ENCODE data around the gene CPSF2.

CPSF2 gene

DNA sequence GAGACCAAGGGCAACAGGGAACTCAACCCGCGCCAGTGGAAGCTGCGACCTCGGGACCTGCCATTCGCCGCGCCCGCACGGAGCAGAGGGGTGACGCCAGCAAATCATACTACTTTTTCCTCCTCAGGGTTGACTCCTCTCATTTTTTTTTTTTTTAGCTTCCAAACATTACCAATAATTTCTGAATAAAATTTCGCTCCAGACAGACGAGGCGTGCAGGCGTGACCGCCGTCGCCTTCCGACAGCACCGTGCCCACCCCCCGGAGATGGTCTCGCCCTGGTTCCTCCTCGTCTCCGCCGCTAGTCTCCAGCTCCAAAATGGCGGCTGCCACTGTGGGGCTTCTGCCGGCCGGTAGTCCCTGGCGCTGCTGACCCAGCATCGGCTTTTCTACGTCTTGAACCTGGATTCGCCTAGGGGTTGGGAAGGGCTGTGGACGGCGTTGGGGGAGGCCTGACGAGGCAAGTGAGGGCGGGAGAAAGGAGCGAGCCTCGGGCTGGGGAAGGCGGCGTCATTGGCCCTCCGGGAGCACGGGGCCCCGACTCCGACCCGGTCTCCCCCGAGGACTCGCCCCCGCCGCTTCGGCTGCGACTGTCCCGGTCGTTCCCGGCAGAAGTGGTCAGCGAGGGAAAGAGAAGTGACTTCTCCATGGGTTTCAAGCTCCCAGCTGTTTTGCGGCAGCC lies at the start of gene CPSF2, which contains the start of gene NDUFB1:
CPSF2 (plus strand) TSS at position 300 of the 681 bp plus-strand sequence. CDS start 9,016 bp downstream, outside the sequence.
NDUFB1 (minus strand) TSS at position 37 of the 681 bp plus-strand sequence. CDS start 4,069 bp downstream, outside the sequence.
- peak; percentile 73 to 82 for DNase-seq (ENCODE audit: low read depth in 2 of 2)

DNA sequence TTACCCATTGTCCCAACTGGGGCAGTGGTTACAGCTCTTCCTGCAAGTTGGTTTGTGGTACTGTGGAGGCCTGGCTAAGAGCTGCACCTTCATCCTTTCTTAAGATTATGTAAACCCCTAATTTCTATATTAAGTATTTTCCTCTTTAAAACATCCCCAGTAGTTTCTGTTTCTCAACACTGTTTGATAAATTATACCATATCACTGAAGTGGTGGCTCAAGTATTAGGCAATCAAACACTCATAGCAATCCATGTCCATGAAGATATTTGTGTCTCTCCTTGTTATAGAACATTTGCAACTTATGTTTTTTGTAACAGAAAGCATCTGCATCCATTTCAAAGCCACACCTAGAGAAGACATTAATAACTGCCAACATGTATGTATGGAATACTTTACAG lies 47.2 kb upstream of the CPSF2 start:
- no peak for DNase-seq (ENCODE audit: low read depth in 2 of 2)

DNA sequence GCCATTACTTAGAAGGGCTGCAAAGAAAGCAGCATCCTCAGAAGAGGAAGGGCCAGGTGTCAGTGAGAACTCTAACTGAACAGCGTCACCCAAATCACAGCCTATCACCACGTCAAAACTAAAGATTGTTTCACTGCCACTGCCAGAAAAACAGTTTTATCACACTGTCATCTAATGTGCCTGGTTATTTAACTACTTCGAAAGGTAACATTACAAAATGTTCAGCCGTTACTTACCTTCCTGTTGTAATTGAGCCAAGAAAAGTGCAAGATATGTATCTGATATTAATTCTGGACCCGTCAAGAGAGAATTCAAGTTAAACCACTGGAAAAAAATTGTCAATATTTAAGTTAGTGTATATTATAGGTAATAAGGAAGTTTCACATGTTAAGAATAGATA lies 33.3 kb upstream of the CPSF2 start:
- DNase-seq (ENCODE audit: low read depth in 2 of 2), result no peak

DNA sequence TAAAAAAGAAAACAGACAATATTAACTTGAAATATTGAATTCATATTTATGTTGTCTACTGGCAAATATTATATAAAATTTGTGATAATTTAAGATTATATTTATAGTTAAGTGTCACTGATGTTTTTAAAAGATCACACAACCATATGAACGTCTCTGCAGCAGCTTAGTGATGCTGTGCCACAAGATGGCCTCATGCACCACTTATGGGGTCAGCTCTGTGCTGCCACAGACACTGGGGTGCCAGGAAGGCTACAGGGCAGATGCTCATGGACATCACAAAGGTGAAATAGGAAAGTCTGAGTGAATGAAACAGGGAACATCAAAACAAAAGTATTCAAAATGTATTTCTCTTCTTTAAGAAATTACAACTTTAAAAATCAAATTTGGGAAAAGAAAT lies 28.4 kb upstream of the CPSF2 start:
- no peak for DNase-seq (ENCODE audit: low read depth in 2 of 2)

DNA sequence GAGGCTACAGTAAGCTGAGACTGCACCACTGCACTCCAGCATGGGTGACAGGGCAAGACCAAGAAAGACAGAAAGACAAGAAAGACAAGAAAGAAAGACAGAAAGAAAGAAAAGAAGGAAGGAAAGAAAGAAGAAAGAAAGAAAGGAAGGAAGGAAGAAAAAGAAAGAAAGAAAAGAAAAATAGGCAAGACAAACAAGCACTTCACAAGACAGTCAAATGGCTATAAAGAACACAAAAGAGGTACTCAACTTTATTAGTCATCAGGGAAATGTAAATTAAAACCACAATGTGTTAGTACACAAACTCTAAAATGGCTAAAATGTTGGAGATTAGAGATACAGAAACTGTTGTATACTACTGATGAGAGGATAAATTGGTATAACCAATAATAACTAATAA lies 22.0 kb upstream of the CPSF2 start:
- DNase-seq (ENCODE audit: low read depth in 2 of 2), result no peak

DNA sequence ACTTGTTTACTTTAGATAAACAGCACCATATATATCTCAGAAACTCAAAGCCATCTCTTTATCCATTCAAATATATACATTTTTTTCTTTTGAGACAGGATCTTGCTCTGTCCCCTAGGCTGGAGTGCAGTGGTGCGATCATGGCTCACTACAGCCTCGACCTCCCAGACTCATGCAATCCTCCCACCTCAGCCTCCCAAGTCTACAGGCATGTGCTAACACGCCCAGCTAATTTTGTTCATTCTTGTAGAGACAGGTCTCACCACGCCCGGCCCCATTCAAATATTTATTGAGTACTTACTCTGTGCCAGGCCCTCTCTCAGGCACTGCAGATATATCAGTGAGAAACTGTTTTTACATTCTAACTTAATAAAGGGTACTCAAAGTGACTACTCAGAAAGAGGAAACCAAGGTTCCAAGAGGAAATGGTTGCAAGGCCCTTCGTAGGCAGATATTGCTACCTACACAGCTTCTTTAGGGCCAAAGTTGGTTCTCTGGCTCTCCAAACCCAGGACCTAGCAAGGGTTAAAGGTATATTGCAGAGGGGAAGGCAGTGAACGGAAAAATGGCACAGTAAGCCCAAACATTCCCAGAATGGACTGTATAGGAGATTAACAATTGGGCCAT lies 18.3 kb upstream of the CPSF2 start:
- no peak for DNase-seq (ENCODE audit: low read depth in 2 of 2)

DNA sequence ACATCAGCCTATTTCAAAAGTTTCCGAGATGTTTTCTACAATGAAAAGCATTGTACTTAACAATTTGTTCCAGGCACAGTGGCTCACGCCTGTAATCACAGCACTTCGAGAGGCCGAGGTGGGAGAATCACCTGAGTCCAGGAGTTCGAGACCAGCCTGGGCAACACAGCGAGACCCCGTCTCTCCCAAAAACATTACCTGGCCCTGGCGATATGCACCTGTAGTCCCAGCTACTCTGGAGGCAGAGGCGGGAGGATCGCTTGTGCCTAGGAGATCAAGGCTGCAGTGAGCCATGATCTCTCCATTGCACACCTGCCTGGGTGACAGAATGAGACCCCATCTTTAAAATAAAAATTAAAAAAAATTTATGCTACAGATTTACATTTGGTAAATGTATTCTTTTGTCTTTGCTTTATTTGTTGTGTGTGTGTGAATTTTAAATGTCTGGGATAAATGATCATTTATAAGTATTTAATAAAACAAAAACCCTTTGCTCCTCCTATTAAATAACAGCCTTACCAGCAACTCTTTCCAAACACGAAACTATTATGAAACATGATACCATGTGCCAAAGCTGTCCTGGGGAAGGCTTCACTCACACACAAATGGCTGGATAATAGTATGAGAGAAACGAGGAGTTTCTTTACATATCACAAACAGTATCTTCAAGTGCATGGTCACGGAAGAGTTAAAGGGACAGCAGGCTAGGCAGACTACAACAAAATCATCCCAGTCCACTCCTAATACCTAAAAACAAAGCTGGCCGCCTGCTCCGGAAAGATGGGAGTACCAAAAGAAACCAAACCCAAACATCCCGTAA lies 16.5 kb upstream of the CPSF2 start:
- DNase-seq (ENCODE audit: low read depth in 2 of 2), result no peak

DNA sequence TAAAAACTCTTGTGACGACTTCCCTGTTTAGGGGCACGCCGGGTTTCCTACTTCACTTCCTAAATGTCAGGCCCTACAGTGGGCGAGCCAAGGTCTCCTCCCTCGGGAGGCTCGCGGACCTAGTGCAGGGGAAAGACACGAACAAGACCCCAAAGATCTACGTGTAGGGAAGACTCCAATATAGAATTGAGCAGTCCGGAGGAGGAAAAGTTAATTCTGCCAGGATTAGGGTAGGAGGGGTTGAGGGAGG lies 16.0 kb upstream of the CPSF2 start:
- no peak for DNase-seq (ENCODE audit: low read depth in 2 of 2)

DNA sequence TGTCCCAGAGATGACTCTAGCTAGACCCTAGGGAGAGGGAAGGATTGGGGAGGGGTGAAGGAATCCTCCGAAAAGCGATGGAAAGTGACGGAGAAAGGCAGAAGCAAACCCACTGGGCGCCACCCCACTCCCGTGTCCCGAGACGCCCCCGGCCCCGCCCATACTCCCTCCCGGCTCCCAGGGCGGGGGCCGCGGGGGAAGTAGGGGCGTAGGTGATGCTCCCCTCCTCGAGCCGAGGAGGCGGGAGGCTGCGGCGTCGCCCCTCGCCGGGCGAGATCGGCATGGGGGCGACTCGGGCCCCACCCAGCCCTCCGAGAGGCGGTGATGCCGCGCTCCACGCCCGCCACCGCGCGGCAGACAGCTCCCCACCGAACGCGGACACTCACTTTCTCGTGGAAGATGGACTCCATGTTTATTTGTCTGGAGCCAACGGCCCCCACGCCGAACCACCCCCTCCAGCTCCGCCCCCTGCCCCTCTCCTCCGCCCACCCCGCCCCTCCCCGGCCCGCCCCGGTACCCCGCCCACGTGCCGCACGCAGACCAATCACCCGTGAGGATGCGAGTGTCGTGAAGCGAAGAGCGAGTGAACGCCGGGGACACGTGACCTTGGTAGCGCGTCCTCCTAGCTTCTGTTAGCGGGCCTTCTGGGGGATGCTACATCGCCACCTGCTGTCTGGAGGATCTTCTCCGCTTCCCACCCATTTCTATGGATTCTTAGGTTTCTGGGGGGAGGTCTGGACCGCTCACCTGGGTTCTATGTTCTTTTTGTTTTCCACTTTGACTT lies 15.4 kb upstream of the CPSF2 start, which contains the start of gene ATXN3:
ATXN3 (minus strand) TSS at position 440 of the 784 bp plus-strand sequence; CDS start at position 410, 30 bp downstream.
- DNase-seq (ENCODE audit: low read depth in 2 of 2), result peak; percentile 92 to 93

DNA sequence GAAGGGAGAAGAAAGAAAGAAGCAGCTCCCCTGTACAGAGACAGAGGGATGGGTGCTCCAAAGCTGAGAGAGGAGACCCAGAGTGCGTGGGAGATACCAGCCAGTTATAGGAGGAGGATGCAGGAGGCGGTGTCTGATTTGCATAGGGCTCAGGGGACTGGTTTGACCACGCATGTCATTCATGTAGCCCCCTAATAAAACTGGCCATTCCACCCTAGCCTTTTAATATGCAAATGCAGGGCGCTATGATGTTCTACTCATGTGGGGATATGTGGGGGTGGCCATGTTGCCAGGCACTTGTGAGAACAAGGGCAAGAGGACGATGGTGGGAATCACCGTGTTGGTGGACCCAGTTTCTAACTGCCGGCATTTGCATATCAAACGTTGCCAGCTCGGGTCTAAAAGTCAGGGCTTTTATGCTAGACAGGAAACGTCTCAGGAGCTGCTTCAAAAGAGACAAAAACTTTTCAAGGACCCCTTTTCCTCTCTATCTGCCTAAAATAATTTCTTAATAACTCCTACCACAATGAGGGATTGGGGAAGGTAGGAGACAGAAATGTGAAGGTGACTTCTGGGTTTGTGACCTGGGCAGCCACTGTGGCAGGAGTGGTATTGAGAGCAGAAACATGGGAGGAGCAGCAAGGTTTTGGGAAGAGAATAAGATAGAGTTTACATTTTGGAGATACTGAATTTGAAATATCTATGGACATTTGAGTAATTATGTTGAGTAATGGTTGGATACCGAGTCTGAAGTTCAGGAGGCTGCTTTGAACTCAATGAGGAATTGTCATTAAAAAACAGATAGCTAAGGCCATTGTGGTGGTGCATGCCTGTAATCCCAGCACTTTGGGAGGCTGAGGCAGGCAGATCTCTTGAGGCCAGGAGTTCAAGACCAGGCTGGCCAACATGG lies 13.2 kb upstream of the CPSF2 start:
- no peak for DNase-seq (ENCODE audit: low read depth in 2 of 2)

DNA sequence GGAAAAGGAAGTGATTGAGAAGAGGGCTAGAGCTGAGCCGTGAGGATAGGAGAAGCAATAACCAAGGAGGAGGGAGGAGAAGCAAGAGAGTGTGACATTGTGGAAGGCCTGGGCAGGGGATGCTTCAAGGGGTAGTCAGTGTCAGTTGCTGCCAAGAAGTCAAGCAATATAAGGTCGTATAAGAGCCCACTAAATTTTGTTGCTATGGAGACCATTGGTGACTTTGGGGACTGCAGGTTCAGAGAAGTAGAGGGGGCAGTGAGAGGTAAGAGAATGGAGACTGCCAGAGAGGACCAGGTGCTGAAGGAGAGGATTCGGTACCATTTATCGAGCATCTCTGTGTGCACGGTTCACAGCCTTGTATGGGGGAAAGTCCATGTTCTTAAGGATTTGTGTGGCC lies 12.3 kb upstream of the CPSF2 start:
- DNase-seq (ENCODE audit: low read depth in 2 of 2), result no peak

DNA sequence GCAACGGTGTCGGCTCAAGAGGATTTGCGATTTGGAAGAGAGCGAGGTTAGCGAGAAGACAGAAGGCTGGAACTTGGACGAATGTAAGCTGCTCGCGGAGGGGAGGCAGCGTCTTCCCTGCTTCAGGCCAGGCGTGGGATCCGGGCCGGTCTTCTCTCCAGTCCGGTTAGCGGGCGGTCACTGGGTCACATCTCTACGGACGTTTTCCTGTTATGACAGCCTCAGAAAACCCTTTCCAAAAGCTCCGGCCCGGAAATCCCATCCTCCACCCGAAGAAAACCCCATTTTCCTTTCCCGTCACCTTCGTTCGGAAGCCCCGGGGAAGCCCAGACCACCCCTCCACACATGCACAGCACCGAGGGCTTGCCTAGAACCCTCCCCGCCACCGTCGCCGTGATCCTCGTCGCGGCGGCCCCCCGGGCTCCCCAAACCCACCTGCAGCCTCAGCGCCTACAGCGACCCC lies 531 bp upstream of the CPSF2 start:
- DNase-seq (ENCODE audit: low read depth in 2 of 2), result no peak

DNA sequence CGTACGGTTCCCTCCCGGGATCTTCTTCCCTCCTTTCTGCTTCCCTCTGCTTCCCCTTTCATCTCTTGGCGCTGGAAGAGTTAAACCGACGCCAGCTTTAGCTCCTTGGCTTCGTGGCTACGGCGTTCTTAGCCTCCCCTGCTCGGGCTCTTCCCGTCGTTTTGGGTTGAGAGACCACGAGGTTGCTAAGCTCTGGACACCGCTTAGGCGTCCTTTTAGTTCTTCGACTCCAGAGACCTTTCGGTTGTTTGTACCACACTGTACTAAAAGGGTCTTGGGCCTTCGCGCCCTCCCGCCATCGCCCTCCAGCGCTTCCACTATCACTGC lies 545 bp downstream of the CPSF2 start:
- DNase-seq (ENCODE audit: low read depth in 2 of 2), result no peak

DNA sequence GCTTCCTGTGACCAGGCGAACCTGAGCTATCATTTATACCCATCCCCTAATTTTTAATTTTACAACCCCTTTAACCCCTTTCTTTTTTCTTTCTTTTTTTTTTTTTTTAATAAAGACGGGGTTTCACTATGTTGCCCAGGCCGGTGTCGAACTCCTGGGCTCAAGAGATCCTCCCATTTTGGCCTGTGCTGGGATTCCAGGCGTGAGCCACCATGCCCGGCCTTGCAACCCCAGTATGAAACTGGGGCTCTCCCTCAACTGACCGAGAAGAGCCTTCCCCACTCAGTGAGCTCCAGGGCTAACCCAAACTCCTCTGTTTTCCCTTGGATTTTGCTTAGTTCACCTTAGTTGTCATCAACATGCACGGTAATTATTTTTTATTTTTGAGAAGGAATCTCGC lies 992 bp downstream of the CPSF2 start:
- DNase-seq (ENCODE audit: low read depth in 2 of 2), result no peak

DNA sequence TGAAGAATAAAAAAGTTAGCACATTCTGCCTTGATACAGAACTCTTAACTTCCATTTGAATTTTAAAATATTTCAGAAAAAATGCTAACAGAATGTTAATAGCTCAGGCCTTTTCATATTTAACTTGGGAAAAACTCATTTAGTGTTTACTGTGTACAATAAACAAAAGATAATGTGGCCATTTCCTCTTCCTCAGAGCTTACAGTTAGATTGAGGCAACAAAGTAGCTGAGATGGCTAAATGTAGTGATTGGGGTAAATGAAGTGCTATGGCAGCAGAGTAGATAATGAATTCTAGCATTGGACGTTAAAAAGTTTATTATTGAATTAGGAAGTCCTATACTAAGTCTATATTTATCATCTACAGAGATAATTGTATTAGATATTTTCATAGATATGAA lies 12.7 kb downstream of the CPSF2 start:
- no peak for DNase-seq (ENCODE audit: low read depth in 2 of 2)

DNA sequence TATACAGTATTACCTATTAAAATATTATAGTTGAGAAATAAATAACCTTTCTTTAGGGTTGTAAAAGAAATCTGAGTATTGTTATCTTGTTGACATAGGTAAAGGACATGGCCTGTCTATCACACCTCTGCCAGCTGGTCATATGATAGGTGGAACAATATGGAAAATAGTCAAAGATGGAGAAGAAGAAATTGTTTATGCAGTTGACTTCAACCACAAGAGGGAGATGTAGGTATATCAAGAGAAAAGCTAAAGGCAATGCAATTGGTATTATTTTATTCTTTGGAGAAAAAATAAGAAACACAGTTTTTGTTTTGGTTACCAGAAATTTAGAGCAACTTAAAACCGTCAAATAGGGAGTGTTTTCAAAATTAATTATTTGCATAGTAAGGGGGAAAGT lies 13.5 kb downstream of the CPSF2 start:
- DNase-seq (ENCODE audit: low read depth in 2 of 2), result no peak

DNA sequence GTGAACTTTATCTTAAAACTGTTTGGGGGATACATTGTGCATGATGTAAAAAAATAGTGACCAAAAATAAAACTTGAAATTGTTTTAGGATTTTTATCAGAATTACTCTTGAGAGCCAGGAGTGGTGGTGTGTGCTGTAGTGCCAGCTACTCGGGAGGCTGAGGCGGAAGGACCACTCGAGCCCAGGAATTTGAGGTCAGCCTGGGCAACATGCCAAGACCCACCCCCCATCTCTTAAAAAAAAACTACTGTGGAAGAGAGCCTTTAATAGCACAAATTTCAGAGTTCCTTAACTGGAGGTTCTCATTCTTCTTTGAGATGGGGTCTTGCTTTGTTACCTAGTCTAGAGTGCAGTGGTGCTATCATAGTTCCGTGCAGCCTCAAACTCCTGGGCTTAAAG lies 21.5 kb downstream of the CPSF2 start:
- no peak for DNase-seq (ENCODE audit: low read depth in 2 of 2)

DNA sequence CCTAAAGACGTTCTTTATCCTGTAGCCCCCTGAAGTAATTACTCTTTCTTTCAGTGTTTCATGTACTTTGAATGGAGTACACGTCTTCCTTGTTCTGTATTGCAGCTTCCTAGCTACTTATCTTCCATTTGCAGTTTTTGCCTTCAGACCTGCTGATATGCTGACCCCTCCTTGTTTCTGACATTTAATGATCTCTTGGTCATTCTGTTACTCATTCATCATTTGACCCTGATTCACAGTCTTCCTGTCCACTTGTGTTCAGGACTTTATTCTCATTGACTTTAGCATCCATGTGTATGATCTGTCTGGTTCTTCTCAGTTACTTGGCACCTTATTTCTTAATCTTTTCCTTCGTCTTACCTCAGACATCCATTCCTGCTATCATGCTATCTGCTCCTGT lies 22.2 kb downstream of the CPSF2 start:
- DNase-seq (ENCODE audit: low read depth in 2 of 2), result no peak

DNA sequence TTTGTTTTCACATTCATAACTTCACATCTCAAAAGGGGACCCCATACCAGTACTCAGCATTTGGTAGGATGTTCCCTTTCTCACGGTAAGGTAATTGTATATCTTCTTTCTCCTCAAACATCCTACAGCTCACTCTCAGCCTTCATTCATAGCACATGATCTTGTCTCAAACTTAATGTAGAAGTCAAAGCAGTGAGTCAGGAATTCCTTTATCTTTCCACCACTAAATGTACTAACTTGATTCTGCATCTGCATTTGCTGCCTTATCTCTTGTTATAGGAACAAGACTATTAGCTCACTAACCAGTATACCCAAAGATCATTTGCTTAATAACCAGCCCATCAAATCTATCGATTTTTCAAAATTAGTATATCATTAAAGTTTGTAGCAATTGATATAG lies 22.9 kb downstream of the CPSF2 start:
- DNase-seq (ENCODE audit: low read depth in 2 of 2), result no peak

DNA sequence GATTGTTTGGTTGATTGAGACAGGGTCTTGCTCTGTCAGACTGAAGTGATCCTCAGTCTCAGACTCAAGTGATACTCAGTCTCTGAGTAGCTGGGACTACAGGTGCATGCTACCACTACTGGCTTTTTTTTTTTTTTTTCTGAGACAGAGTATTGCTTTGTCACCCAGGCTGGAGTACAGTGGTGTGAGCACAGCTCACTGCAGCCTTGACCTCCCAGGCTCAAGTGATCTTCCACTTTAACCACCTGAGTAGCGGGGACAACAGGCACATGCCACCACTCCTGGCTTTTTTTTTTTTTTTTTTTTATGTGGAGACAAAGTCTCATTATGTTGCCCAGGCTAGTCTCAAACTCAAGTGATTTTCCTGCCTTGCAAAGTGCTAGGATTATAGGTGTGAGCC lies 31.8 kb downstream of the CPSF2 start:
- DNase-seq (ENCODE audit: low read depth in 2 of 2), result no peak

DNA sequence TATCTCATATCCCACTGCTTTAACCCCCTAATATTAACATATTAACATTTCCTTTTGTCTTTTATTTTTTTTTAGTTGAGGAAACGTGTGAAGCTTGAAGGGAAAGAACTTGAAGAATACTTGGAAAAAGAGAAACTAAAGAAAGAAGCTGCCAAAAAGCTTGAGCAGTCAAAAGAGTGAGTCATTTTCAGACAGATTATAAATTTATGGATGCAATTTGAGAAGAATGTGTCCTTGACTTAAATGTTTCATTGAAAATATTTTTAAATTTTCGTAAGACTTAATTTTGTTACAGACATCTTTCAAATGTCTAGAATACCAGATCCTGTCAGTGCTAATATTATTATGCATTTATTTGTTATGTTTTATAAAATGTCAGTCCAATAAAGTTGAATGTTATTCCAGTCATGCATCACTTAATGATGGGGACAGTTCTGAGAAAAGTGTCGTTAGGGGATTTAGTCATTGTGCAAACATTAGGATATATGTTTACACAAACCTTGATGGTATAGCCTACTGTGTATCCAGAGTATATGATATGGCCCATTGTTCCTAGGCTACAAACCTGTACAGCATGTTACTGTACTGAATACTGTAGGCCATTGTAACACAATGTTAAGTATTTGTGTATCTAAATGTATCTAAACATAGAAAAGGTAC lies 32.6 kb downstream of the CPSF2 start:
- no peak for DNase-seq (ENCODE audit: low read depth in 2 of 2)
